SIG-M5 treated with dmso at 0.1 percent for 504 hours (cell line): Measurements from ENCODE around the gene DZANK1.
"Not testable (repeated sequence)": the region's sequence is repeated elsewhere in the genome, so short reads cannot be mapped to it uniquely, and the experiment has no call there.

Experiments
- DNase-seq: peaks from one replicate; lab custom pipeline; 2025; ENCODE audit not compliant: unreplicated experiment; lab: John Stamatoyannopoulos, UW

The DZANK1 gene

GRCh38 chr20:18466894-18467730 lies at the start of gene DZANK1, which contains the start of gene POLR3F:
Gene DZANK1, minus strand, starts transcription at chr20:18467030. Its CDS starts 1,672 bp downstream, at chr20:18465358.
Gene POLR3F, plus strand, starts transcription at chr20:18467390. Its CDS starts 117 bp downstream, at chr20:18467507.
- DNase-seq, result peak; percentile 98

GRCh38 chr20:18515973-18516372 lies 49.1 kb upstream of the DZANK1 start:
- no peak for DNase-seq

GRCh38 chr20:18514127-18514526 lies 47.3 kb upstream of the DZANK1 start:
- no peak for DNase-seq

GRCh38 chr20:18513208-18513607 lies 46.4 kb upstream of the DZANK1 start:
- DNase-seq, result peak; percentile 82

- peak; percentile 80 for DNase-seq
Measured at GRCh38 chr20:18511571-18511970, 44.7 kb upstream of the DZANK1 start.

- DNase-seq, result peak; percentile 99
Measured at GRCh38 chr20:18507218-18508191, 40.7 kb upstream of the DZANK1 start, which contains the start of gene SEC23B. Gene SEC23B, plus strand, starts transcription at chr20:18507940. Its CDS starts 2,896 bp downstream, at chr20:18510836.

GRCh38 chr20:18506744-18507143 lies 39.9 kb upstream of the DZANK1 start:
- DNase-seq, result no peak

GRCh38 chr20:18504479-18505060 lies 37.7 kb upstream of the DZANK1 start:
- no peak for DNase-seq

GRCh38 chr20:18501672-18502071 lies 34.8 kb upstream of the DZANK1 start:
- DNase-seq, result not testable (repeated sequence)

GRCh38 chr20:18497603-18498002 lies 30.8 kb upstream of the DZANK1 start:
- DNase-seq, result no peak

GRCh38 chr20:18496740-18497592 lies 30.1 kb upstream of the DZANK1 start, which contains the start of gene RBBP9:
Gene RBBP9, minus strand, starts transcription at chr20:18497225. Its CDS starts 58 bp downstream, at chr20:18497167.
- DNase-seq, result peak; percentile 82

GRCh38 chr20:18496042-18496441 lies 29.2 kb upstream of the DZANK1 start:
- DNase-seq, result no peak

GRCh38 chr20:18488301-18488700 lies 21.5 kb upstream of the DZANK1 start:
- DNase-seq, result no peak

- DNase-seq, result no peak
Measured at GRCh38 chr20:18481596-18481995, 14.8 kb upstream of the DZANK1 start.

- DNase-seq, result no peak
Measured at GRCh38 chr20:18477821-18478220, 11.0 kb upstream of the DZANK1 start.

GRCh38 chr20:18477218-18477617 lies 10.4 kb upstream of the DZANK1 start:
- no peak for DNase-seq

GRCh38 chr20:18466574-18466893 lies 296 bp downstream of the DZANK1 start:
- no peak for DNase-seq

- DNase-seq, result no peak
Measured at GRCh38 chr20:18465536-18466200, 1.2 kb downstream of the DZANK1 start.

- no peak for DNase-seq
Measured at GRCh38 chr20:18456600-18456999, 10.2 kb downstream of the DZANK1 start.

GRCh38 chr20:18443886-18444285 lies 22.9 kb downstream of the DZANK1 start:
- no peak for DNase-seq
